ENCODE results near the gene CCDC88C. TPM values are rescaled to one million over a fixed set of nuclear protein-coding genes. Genes with fewer than 3 reads are reported as not detected.

The CCDC88C gene
- total RNA-seq, 4 donors from 2014 or later, result 1.1 to 2.7 (median 2.1) TPM

- H3K36me3 ChIP-seq, result no peaks in the 10 kb centered on the region
- ATAC-seq, result no peak
- H3K4me1 ChIP-seq, result no peaks in the 10 kb centered on the region
- H3K27me3 ChIP-seq, result no peaks in the 10 kb centered on the region
- H3K4me3 ChIP-seq, result no peak overlapping the region
- TF ChIP-seq POLR2A (IDR thresholded peaks at IDR 0.05) (no peak), CTCF (IDR thresholded peaks at IDR 0.05 in 4 of 5, conservative IDR thresholded peaks at IDR 0.05 in 1 of 5) (no peak)
- DNase-seq, result no peak
- no peaks in the 10 kb centered on the region for H3K9me3 ChIP-seq
- in situ Hi-C loops (cut with MboI; ENCODE audit: low sequenced_read_pairs in 4 of 4), result no loop called here
- no peak overlapping the region for H3K27ac ChIP-seq
- intact Hi-C loops (cut with DNase I; ENCODE audit: low total_unique reads), result no loop called here
Observed at GRCh38 chr14:91366749-91367148, 50.9 kb downstream of the CCDC88C start.

GRCh38 chr14:91365552-91365951 is 52.1 kb downstream of the CCDC88C start:
- no peak for ATAC-seq
- H3K36me3 ChIP-seq, result no peaks in the 10 kb centered on the region

GRCh38 chr14:91364524-91365270 is 52.9 kb downstream of the CCDC88C start:
- intact Hi-C loops (cut with DNase I; ENCODE audit: low total_unique reads), result no loop called here

More at GRCh38 chr14:91365552-91365951, 52.1 kb downstream of the CCDC88C start:
- Histone ChIP-seq H3K9me3 (no peaks in the 10 kb centered on the region), H3K4me3 (no peak overlapping the region), H3K27ac (no peak overlapping the region), H3K27me3 (no peaks in the 10 kb centered on the region), H3K4me1 (no peaks in the 10 kb centered on the region)
- in situ Hi-C loops (cut with MboI; ENCODE audit: low sequenced_read_pairs in 4 of 4) (no loop called here), intact Hi-C loops (cut with DNase I; ENCODE audit: low total_unique reads) (no loop called here)
- TF ChIP-seq CTCF (IDR thresholded peaks at IDR 0.05 in 4 of 5, conservative IDR thresholded peaks at IDR 0.05 in 1 of 5) (no peak), POLR2A (IDR thresholded peaks at IDR 0.05) (no peak)
- DNase-seq, result no peak

GRCh38 chr14:91363776-91364523 is 53.7 kb downstream of the CCDC88C start:
- intact Hi-C loops (cut with DNase I; ENCODE audit: low total_unique reads), result no loop called here
- ATAC-seq (no peak), DNase-seq (no peak)
- in situ Hi-C loops (cut with MboI; ENCODE audit: low sequenced_read_pairs in 4 of 4), result no loop called here
- no peaks in the 10 kb centered on the region for H3K36me3 ChIP-seq
- H3K9me3 ChIP-seq, result no peaks in the 10 kb centered on the region
- no peak overlapping the region for H3K27ac ChIP-seq
- TF ChIP-seq CTCF (IDR thresholded peaks at IDR 0.05 in 4 of 5, conservative IDR thresholded peaks at IDR 0.05 in 1 of 5) (no peak), POLR2A (IDR thresholded peaks at IDR 0.05) (no peak)
- no peak overlapping the region for H3K4me3 ChIP-seq
- no peaks in the 10 kb centered on the region for H3K27me3 ChIP-seq
- H3K4me1 ChIP-seq, result no peaks in the 10 kb centered on the region

More at GRCh38 chr14:91364524-91365270, 52.9 kb downstream of the CCDC88C start:
- no peak for DNase-seq
- in situ Hi-C loops (cut with MboI; ENCODE audit: low sequenced_read_pairs in 4 of 4), result no loop called here
- Histone ChIP-seq H3K9me3 (no peaks in the 10 kb centered on the region), H3K4me3 (no peak overlapping the region), H3K27ac (no peak overlapping the region), H3K27me3 (no peaks in the 10 kb centered on the region), H3K36me3 (no peaks in the 10 kb centered on the region), H3K4me1 (no peaks in the 10 kb centered on the region)
- TF ChIP-seq POLR2A (IDR thresholded peaks at IDR 0.05) (no peak), CTCF (IDR thresholded peaks at IDR 0.05 in 4 of 5, conservative IDR thresholded peaks at IDR 0.05 in 1 of 5) (no peak)
- no peak for ATAC-seq
